IMR-90 (cell line): ENCODE data around the gene SELP. TPM values are rescaled to one million over a fixed set of nuclear protein-coding genes. Genes with fewer than 3 reads are reported as not detected.

Source experiments
- ATAC-seq: fragments of 200-7000 bp; cut with Tn5 transposase; 2 replicates; pipeline ENCODE4 v1.9.1; 2020; ENCODE audit warnings: low read depth, mild to moderate bottlenecking, moderate library complexity
- BruUV-seq: library from RNA; stranded (reverse); fragments of 400-500 nt; replicated peaks from 2 replicates; lab custom pipeline; 2021; lab: Mats Ljungman, UMichigan
- CTCF ChIA-PET: fragments of 300-600 bp; formaldehyde crosslinking; extraction: SDS; loops from one replicate; lab custom pipeline; 2021; ENCODE audit warnings: antibody characterized with exemption; lab: Yijun Ruan, JAX
- POLR2A ChIA-PET: fragments of 300-600 bp; sonication (Branson Sonifier 250); formaldehyde crosslinking; loops from one replicate; lab custom pipeline; 2022; ENCODE audit warnings: antibody characterized with exemption; ENCODE audit not compliant: unreplicated experiment; lab: Charles Lee
- DNase-seq: peaks from one replicate; pipeline ENCODE4 v3.0.0; 2013
- H2AFZ ChIP-seq: replicated peaks from 2 replicates; pipeline ENCODE3; 2013; ENCODE audit warnings: low read length, mild to moderate bottlenecking; ENCODE audit not compliant: poor library complexity
- H2AK5ac ChIP-seq: 2 replicates; pipeline ENCODE4 v1.6.1; 2013; ENCODE audit warnings: low read depth, low read length, inconsistent platforms
- H2AK9ac ChIP-seq: replicated peaks from 2 replicates; pipeline ENCODE3; 2013; ENCODE audit warnings: mild to moderate bottlenecking, low read depth, low read length, moderate library complexity; ENCODE audit not compliant: poor library complexity
- H2BK120ac ChIP-seq: 2 replicates; pipeline ENCODE4 v1.6.1; 2013; ENCODE audit warnings: low read depth, low read length, inconsistent platforms
- H2BK15ac ChIP-seq: 3 replicates; pipeline ENCODE4 v1.6.1; 2013; ENCODE audit warnings: low read depth, low read length, inconsistent platforms
- H2BK20ac ChIP-seq: 2 replicates; pipeline ENCODE4 v1.6.1; 2013; ENCODE audit warnings: low read depth, mild to moderate bottlenecking, inconsistent platforms, low read length, moderate library complexity
- H2BK5ac ChIP-seq: 2 replicates; pipeline ENCODE4 v1.6.1; 2013; ENCODE audit warnings: mild to moderate bottlenecking, low read depth, low read length, inconsistent platforms; ENCODE audit not compliant: poor library complexity, severe bottlenecking
- H3K14ac ChIP-seq: replicated peaks from 2 replicates; pipeline ENCODE4 v1.6.1; 2013; ENCODE audit warnings: low read depth, low read length, inconsistent platforms
- H3K18ac ChIP-seq: 2 replicates; pipeline ENCODE4 v1.6.1; 2013; ENCODE audit warnings: low read depth, low read length, control low read depth
- H3K23ac ChIP-seq: 2 replicates; pipeline ENCODE4 v1.6.1; 2013; ENCODE audit warnings: low read depth, low read length, inconsistent platforms
- H3K27ac ChIP-seq: 2 replicates; pipeline ENCODE4 v1.5.1; 2013; ENCODE audit warnings: mild to moderate bottlenecking, control low read depth, low read length; ENCODE audit not compliant: insufficient read depth
- H3K27me3 ChIP-seq: 2 replicates; pipeline ENCODE4 v1.6.1; 2013; ENCODE audit warnings: low read length; ENCODE audit not compliant: control insufficient read depth, insufficient read depth
- H3K36me3 ChIP-seq: 2 replicates; pipeline ENCODE4 v1.6.1; 2013; ENCODE audit warnings: low read length, mixed read lengths; ENCODE audit not compliant: control insufficient read depth, insufficient read depth
- H3K4ac ChIP-seq: 2 replicates; pipeline ENCODE4 v1.6.1; 2013; ENCODE audit warnings: low read depth, low read length, inconsistent platforms
- H3K4me1 ChIP-seq: 2 replicates; pipeline ENCODE4 v1.6.1; 2013; ENCODE audit warnings: low read length, mixed read lengths; ENCODE audit not compliant: control insufficient read depth, insufficient read depth
- H3K4me2 ChIP-seq: 2 replicates; pipeline ENCODE4 v1.6.1; 2013; ENCODE audit warnings: low read depth, mild to moderate bottlenecking, control low read depth, low read length, moderate library complexity
- H3K4me3 ChIP-seq: 2 replicates; pipeline ENCODE4 v1.5.1; 2013; ENCODE audit warnings: low read depth, mild to moderate bottlenecking, control low read depth, low read length, moderate library complexity; ENCODE audit not compliant: insufficient read depth
- H3K56ac ChIP-seq: 2 replicates; pipeline ENCODE4 v1.6.1; 2013; ENCODE audit warnings: low read length, inconsistent platforms; ENCODE audit not compliant: insufficient read depth; ENCODE audit errors: extremely low read depth
- H3K79me1 ChIP-seq, 2 experiments: 2 replicates each; pipeline ENCODE4 v1.6.1; 2013; ENCODE audit warnings: low read length in 2 of 2, inconsistent platforms in 1 of 2, low read depth in 1 of 2
- H3K9ac ChIP-seq: 2 replicates; pipeline ENCODE4 v1.6.1; 2013; ENCODE audit warnings: low read depth, low read length, control low read depth
- H3K9me1 ChIP-seq: 2 replicates; pipeline ENCODE4 v1.6.1; 2013; ENCODE audit warnings: low read length, inconsistent platforms; ENCODE audit not compliant: insufficient read depth
- H3K9me3 ChIP-seq: 2 replicates; pipeline ENCODE4 v1.6.1; 2013; ENCODE audit warnings: low read length; ENCODE audit not compliant: control insufficient read depth, insufficient read depth
- H4K20me1 ChIP-seq: 2 replicates; pipeline ENCODE4 v1.6.1; 2013; ENCODE audit warnings: low read length, inconsistent platforms; ENCODE audit not compliant: insufficient read depth
- H4K5ac ChIP-seq: 2 replicates; pipeline ENCODE4 v1.6.1; 2013; ENCODE audit warnings: mild to moderate bottlenecking, low read depth, low read length, control low read depth
- H4K8ac ChIP-seq, 2 experiments: 2 replicates each; pipeline ENCODE4 v1.6.1; 2013; ENCODE audit warnings: low read depth in 2 of 2, low read length in 2 of 2, control low read depth in 1 of 2, inconsistent platforms in 1 of 2
- H4K91ac ChIP-seq: 2 replicates; pipeline ENCODE4 v1.6.1; 2013; ENCODE audit warnings: low read depth, low read length, inconsistent platforms; ENCODE audit not compliant: insufficient read depth
- CTCF ChIP-seq: conservative IDR thresholded peaks from 2 replicates; pipeline ENCODE4 v1.5.1; 2012; ENCODE audit warnings: mild to moderate bottlenecking, low read depth, low read length, improper control_type of control experiment
- FOS ChIP-seq: fragments of 150-350 bp; IDR thresholded peaks from 2 replicates; pipeline ENCODE4 v1.6.1; 2016; ENCODE audit warnings: low read depth, low read length
- MAFK ChIP-seq: IDR thresholded peaks from 2 replicates; pipeline ENCODE4 v1.6.1; 2012; ENCODE audit warnings: low read depth, low read length, improper control_type of control experiment
- RAD21 ChIP-seq: IDR thresholded peaks from 2 replicates; pipeline ENCODE4 v1.6.1; 2012; ENCODE audit warnings: low read length, improper control_type of control experiment
- RCOR1 ChIP-seq: IDR thresholded peaks from 2 replicates; pipeline ENCODE4 v1.6.1; 2012; ENCODE audit warnings: mild to moderate bottlenecking, low read length, improper control_type of control experiment; ENCODE audit not compliant: insufficient replicate concordance
- dilution Hi-C: fragments of 300-500 bp; cut with HindIII; formaldehyde crosslinking; loops from one replicate; pipeline ENCODE4 v1.14.3; 2018; ENCODE audit warnings: low sequenced_read_pairs; ENCODE audit not compliant: unreplicated experiment
- in situ Hi-C: fragments of 300-500 bp; cut with MboI; formaldehyde crosslinking; loops from 3 replicates; pipeline ENCODE4 v1.14.3; 2019; ENCODE audit warnings: low sequenced_read_pairs, inconsistent platforms, mixed read lengths
- intact Hi-C: fragments of 100-400 bp; cut with micrococcal nuclease; formaldehyde crosslinking; loops from 2 replicates; pipeline ENCODE4 v1.10.0; 2022
- polyA plus RNA-seq, 3 experiments: library from polyadenylated mRNA; depleted of rRNA; stranded (reverse); fragments of >200 nt; gene quantifications; 2 replicates each; pipeline ENCODE4 v1.2.3, GENCODE V29; 2012; ENCODE audit warnings: low replicate concordance in 1 of 3
- total RNA-seq: library from RNA; depleted of rRNA; stranded (reverse); fragments of >200 nt; gene quantifications from 2 replicates; pipeline ENCODE4 v1.2.3, GENCODE V29; 2012

The SELP gene
- total and polyA plus RNA-seq, 2 of the 4 experiments (the other 2 are of a cell fraction), result not detected

- Histone ChIP-seq H3K56ac (no peak overlapping the region), H3K14ac (no peak overlapping the region), H2AK5ac (no peak overlapping the region), H4K20me1 (no peaks in the 10 kb centered on the region), H3K23ac (no peak overlapping the region), H3K18ac (no peak overlapping the region), H3K4me2 (no peak overlapping the region), H3K27ac (no peak overlapping the region), H4K8ac (no peak overlapping the region), H4K91ac (no peak overlapping the region), H3K4me1 (no peaks in the 10 kb centered on the region), H2BK120ac (no peak overlapping the region), H2BK15ac (no peak overlapping the region), H2BK5ac (no peak overlapping the region), H3K36me3 (no peaks in the 10 kb centered on the region), H2AK9ac (no peak overlapping the region), H3K9ac (no peak overlapping the region), H4K5ac (no peak overlapping the region), H3K4ac (no peak overlapping the region), H3K9me3 (no peaks in the 10 kb centered on the region), H3K9me1 (no peaks in the 10 kb centered on the region), H2AFZ (no peak overlapping the region), H3K27me3 (no peaks in the 10 kb centered on the region), H2BK20ac (no peak overlapping the region), H3K4me3 (no peak overlapping the region), H3K79me1 (no peaks in the 10 kb centered on the region)
- ATAC-seq (no peak), DNase-seq (no peak)
- TF ChIP-seq CTCF (no peak), MAFK (no peak), RAD21 (no peak), RCOR1 (no peak), FOS (no peak)
- intact Hi-C loops, result no loop called here
- CTCF ChIA-PET, result no interaction called here
- POLR2A ChIA-PET, result no interaction called here
- in situ Hi-C loops, result no loop called here
- dilution Hi-C loops, result no loop called here
- no TSS peak for BruUV-seq
Observed at GRCh38 chr1:169647512-169647911, 17.6 kb upstream of the SELP start.
